ENCODE results near the gene SLAMF7.
A peak's percentile ranks its signal among the peaks of the same experiment; 100 is the strongest.
"Not testable (repeated sequence)": the region's sequence is repeated elsewhere in the genome, so short reads cannot be mapped to it uniquely, and the experiment has no call there.

SLAMF7 gene

DNA sequence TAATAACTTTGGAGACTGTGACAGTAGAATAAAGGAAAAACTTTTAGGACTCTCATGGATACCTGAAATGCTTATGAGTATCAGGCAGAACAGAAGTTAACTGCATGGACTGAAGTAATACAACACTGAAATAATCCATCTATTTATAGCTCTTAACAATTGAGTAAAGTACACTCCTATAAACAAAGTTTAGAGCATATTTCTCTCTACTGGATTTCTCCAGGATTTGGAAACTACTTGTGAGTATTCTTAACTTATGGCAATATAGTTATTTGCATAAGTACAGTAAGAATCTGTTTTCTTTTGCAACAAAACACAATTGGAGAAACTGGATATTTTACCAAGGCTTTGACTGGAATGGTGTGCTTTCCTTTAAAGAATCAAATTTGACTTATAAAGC, 17.6 kb upstream of the SLAMF7 start:
- DNase-seq = no peak

DNA sequence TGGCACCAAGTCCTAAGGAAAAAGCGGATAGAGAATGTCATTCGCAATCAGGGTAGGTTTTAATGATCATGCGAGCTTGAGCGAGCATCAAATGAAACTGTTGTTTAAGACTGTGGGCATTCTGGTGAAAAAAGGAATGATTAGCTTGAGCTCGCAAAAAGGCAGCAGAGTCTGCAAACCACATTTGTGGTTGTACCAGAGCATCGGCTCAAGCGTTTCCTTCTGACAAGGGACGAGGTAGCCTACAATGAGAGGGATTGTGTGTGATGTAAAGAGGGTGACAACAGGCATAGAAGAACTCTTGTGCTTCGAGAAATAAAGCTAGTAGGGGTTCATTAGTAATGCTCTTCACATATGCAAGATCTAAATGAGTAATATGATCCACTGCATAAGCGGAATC, 16.3 kb upstream of the SLAMF7 start:
- no peak for DNase-seq

DNA sequence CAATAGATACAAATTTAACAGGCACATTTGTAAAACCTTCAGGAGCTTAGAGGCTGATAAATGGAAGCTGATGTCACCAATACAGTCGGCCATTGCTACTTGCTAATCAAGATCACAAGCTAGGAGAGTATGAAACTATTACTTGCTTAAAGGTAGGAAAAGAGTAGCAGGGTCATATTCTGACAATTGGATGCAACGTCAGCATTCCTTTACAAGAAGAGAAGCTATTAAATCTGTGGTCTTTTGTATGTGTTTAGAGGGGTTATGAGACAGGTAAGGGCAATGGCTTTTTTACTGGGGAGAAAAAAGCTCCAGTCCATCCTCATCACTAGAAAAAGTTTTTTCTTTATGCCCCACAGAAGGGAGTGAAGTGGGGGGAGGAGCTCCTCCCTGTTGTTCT, 15.7 kb upstream of the SLAMF7 start:
- DNase-seq = no peak

DNA sequence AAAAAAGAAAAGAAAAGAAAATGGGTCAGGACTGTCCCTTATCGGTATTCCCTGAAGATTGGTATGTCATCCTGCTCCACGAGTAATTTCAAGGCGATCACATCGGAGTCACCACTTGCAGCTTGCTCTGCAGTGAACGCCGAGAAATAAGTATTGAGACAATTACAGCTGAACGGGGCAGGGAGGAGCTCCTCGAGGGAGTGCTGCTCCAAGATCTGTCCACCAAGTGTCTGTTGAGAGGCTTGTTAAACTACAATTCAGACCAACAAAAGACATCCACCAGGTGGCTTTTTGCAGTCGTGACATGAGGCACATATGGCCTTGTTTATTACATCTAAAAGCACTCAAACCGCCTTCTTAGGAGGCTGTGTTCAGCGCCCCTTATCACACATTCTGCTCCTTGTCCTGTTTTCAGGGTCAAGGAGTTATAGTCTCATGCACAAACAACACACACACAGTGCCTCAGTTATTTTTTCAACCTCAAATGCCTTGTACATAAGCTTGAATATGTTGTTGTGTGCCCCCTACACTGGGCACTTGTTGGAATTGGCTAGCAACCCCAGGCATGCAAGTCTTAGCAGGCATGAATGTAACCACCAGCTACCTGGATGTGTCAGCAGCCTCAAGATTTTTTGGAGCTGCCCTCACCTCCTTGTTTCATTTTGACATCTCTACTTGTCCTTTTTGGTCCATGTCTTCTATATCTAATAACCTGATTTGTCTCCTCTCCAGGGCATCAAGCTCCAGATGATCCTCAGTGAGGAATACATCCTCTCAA, 14.4 kb upstream of the SLAMF7 start:
- DNase-seq = no peak

DNA sequence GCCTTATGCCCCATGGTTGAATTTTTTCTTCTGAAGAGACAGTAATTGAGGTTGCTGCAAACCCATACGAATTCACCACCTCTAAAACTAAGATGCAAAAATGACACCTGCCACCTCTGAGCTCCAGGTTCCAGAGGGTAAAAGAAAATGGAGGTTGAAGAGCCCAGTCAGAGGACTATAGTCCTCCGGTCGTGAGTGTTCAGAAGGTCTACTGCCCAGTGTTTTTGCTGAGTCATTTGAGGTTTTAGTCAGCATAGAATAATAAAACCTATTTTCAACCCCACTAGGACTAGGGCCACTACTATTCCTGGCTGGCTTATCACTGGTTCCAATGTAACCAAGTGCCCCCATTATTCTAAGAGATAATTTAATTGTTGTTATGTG, 12.9 kb upstream of the SLAMF7 start:
- no peak for DNase-seq

DNA sequence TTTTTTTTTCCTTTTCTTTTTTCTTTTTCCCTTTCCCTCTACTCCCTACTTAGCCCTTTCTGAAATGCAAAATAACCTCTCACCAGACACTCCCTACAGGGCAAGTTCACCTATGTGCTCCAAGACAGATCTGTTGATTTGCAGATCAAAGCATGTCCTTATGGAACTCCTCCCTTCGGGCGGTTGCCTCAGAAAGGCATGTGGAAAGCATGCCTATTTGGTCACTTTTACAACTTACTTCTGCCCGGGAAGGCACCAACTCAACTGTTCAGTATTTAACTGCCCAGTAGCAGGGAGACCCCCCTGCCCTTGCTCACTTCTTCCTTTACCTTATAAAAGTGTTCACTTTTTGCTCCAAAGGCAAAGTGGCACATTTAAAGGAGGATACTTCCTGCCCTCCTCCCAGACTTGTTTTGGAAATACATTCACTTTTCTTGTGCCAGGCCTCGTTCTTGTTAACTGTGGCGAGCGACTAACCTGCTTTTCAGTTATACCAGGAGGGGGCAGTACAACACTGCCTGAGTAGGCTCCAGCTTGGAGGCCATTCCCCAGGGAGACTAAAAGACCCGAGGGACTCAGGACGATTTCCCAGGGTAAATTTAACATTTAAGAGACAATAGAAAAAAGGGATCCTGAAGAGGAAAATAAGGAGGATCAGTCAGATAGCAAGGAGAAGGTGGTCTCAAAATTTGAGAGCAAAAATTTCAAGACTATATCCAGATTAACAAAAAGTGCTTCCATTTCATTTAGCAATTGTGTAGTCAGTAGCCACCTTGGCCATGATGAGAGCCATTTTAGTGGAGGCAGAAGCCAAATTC, 12.3 kb upstream of the SLAMF7 start:
- DNase-seq = peak; percentile 82

DNA sequence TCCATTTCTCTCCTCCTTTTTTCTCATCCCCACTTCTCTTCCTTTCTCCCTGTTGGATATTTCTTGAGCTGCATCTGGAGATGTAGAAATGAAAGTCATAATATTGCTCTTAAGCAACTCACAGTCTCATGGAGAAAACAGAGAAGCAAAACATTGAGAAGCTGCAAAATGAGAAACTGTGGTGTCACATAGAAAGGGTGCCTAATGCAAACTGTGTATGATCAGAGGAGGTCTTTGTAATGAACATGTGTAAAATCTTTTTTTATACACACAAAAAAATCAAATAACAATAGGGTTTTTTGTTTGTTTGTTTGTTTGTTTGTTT, 11.8 kb upstream of the SLAMF7 start:
- DNase-seq = no peak

DNA sequence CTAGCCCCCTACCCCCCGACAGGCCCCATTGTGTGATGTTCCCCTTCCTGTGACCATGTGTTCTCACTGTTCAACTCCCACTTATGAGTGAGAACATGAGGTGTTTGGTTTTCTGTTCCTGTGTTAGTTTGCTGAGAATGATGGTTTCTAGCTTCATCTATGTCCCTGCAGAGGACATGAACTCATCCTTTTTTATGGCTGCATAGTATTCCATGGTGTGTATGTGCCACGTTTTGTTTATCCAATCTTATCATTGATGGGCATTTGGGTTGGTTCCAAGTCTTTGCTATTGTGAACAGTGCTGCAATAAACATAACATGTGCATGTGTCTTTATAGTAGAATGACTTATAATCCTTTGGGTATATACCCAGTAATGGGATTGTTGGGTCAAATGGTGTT, 7.5 kb upstream of the SLAMF7 start:
- not testable (repeated sequence) for DNase-seq

DNA sequence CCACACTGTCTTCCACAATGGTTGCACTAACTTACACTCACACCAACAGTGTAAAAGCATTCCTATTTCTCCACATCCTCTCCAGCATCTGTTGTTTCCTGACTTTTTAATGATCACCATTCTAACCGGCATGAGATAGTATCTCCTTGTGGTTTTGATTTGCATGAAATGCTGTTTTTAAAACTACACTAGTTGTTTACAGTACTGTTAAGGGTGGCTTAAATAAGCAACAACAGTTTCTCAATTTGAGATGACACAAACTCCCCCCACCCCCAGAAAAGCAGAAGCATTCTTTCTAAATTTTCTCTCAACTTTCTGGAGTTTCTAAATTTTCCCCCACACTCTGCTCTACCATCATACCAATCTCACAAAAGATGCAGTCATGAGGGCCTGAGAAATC, 7.1 kb upstream of the SLAMF7 start:
- DNase-seq = no peak

DNA sequence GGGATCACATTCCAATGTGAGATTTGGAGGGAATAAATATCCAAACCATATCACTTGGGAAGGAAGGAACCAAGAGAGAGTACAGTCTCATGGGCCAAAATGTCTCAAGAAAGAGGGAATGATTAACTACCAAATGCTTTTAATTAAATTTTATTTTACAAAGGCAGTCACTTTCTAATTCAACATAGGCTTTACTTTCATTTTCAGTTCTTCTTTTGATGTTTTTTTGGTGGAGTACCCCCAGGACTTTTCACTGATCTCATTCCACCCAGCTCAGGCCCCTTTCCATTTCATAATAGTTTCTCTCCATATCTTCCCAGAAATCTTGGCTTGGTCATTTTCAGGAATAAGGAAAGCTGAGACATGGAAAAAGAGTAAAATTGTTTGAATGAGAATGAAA, 5.1 kb upstream of the SLAMF7 start:
- DNase-seq = no peak

DNA sequence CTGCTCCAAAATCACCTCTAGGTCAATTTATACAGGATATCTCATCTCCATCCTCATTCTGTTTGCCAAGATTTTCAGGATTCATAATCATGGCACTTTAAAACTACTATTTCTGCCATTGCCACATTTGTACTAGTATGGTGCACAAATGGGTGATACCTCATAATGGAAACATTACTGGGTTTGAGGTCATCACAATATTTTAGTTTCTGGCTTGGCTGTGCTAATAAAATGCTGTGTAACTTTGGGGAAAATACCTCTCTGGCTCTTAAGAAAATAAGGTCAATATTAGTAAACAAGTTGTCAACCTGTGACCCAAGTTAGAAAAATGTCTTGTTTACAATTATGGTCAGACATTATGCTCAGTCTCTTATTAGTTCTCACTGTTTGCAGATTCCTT, 4.7 kb upstream of the SLAMF7 start:
- no peak for DNase-seq

DNA sequence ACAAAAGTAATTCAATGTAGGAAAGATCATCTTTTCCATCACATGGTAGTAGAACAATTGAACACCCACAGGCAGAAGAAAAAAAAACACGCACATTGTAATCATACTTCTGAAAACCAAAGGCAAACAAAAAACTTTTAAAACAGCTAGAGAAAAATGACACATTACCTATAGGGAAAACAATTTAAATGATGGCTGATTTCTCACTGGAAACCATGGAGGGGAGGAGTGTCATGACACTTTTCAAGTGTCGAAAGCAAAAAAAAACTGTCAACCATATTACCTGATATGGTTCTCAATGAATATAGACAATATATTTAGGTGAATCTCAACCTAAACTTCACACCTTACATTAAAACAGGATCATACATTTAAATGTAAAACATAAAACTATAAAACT, 776 bp upstream of the SLAMF7 start:
- DNase-seq = no peak

DNA sequence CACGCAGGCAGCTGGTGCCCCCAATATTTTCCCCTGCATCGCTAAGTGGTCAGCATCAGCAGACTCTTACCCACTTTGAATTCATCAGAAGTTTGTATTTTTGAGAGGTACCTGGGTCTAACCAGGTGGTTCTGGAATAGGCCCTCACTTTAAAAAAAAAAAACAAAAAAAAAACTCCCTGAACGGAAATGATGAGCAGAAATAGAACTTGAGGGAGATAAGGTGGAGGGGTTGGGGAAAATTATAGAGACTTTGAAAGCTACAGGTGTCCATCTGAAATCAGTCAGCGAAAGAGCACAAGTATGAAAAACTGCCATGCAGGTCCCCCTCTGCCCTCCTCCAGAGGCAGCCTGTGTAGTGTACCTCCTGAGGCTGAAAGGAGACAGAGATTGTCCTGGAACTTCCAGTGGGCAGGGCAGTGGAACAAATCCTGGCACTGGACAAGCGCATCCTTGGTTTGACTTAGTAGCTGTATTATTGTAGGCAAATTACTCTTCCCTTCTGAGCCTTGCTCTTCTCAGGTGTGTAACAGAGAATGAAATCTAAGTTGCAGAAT, 1.2 kb downstream of the SLAMF7 start:
- no peak for DNase-seq

DNA sequence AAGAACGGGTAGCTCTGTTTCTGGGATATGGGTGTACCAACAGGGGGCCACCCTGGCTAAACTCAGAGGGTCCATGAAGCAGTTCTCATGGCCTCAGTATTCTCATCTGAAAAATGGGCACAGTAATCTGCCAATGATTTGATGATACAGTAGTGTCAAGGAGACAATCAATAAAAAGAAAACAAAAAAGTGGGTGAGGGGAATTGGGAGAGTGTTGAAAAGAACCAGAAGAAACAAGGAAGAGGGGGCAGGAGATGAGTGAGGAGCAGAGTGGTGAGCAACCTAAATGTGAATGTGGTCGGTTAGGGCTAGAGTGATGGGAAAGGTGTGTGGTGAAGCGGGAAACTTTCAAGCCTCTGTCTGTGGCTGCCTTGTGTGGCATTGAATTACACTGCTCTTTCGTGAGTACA, 2.0 kb downstream of the SLAMF7 start:
- DNase-seq = no peak

DNA sequence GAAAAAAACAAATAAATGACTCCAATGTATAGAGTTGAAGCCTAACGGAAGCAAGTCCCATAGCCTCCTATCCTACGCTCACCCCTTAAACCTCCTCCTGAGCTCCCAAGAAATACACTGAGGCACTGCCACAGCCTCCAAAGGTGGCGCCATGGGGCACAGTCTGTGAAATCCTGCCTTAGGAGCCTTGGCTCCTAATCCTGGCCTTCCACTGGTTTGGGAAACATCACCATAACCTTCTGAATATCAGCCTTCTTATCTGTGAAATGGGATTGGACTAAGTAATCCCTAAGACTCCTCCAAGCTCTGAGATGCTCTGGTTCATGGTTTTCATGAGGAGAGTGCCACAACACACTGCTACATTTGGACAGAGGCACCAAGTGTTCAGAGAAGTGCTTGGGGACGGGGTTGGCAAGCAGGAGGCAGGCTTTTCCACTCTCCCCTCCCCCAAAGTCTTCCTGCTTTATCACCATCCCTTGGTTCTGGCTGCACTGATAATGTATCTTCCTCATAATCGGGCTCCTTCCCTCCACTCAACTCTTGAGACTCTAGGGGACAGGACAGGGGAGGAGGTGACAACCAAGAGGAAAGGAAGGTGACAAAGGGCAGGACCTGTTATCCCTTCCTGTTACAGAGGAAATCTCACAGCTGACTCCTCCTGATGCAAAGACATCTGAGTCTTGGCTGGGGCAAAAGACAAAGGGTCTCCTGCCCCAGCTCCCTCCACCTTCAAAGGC, 2.7 kb downstream of the SLAMF7 start:
- DNase-seq = no peak

DNA sequence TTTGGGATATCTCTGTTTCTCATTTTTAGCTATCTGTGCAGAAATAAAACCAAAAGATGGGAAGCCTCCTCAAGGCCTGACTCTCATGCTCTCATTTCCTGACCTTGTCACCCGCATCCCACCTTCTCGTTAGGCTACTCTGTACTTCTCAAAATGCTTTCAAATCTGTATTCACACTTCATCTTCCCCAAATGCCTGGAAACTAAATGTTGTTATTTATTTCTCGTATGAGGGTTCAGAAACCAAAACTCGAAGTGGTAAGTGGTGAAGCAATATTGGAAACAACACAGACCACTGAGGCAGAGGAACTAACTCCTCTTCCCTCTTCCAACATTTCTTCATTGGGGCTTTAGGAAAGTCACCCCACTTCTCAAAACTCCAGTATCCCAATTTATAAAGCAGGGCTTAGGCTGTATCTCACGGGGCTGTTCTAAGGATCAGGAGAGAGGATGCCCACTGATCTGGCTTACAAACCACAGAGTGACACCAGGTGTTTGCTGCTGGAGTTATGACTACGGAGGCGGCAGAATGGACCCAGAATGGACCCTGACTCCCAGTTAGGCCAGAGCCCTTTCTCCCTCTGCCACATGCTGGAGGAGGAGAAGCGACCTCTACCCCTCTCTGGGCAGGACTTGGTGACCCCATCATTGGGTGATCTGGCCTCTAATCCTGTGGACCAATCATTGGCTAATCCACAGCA, 3.5 kb downstream of the SLAMF7 start:
- no peak for DNase-seq

DNA sequence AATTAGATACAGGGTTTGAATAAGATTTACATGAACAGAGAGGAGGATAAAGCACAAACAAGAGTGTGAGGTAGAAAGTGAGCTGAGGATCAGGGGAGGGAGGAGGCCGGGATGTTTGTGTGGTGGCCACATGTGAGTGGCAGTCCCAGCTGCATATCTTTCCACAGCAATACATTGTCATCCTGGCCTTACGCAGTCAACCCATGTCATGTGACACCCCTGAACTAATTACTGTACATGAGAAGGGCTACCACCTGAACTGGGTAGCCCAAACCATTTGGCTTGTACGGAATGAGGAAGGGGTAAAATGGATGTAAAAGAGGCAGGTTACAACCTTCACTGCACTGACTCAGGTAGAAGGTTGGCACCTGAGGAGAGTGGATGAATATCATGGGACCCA, 4.2 kb downstream of the SLAMF7 start:
- no peak for DNase-seq

DNA sequence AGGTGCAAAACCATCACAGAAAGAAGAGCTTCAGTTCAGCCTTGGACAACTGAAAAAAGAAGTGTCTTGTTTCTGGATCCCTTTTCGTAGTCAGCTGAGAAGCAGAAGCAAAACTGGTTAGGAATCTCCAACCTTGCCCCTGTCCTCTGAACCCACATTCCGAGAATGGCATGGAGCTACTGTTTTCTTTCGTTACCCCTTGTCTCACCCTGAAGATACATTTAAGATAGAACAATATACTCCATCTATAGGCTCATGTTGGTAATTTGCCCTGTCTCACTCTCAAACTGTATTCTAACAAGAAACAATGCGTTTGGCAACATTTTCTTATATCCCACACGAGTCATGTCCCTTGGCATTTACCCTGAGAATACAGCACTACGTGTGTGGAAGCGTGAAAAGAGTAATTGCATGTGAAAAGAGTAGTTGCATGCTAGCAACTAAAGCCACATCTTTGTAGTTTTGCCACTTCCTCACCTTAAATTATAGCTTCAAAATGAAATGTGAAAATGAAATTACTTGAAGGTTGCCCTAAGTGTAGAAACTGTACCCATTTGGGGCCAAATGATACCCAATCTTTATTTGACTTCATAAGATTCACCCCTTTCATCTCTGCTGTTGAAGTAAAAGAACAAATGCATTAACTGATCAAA, 5.3 kb downstream of the SLAMF7 start:
- DNase-seq = no peak

DNA sequence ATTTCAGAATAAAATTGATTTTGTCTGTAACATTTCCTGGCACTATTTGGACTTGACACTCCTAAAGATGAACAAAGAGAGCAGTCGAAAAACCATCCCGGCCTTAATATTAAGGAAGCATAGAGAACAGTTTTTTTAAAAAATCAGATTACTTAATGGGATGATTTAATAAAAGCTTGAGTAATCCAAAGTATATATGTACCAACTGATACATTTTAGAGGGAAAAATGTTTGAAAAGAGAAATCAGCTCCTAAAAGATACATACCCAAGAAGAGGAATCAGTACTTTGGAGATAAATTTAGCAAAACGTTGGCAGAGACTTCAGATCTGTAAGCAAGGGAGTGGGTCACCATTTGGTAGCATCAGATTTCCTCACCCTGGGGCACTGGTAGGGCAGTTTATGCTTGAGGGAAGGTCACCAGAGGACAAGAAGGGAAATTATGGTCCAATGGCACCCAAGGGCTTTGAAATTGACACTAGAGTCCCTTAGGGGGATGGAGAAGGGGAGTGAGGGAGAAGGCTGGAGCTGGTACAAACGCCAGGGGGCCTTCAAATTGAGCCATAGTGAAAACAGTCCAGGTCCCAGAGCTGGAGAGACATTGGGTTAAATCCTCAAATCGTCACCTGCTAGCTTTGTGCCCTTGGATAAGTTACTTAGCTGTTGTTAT, 5.9 kb downstream of the SLAMF7 start:
- DNase-seq = no peak

DNA sequence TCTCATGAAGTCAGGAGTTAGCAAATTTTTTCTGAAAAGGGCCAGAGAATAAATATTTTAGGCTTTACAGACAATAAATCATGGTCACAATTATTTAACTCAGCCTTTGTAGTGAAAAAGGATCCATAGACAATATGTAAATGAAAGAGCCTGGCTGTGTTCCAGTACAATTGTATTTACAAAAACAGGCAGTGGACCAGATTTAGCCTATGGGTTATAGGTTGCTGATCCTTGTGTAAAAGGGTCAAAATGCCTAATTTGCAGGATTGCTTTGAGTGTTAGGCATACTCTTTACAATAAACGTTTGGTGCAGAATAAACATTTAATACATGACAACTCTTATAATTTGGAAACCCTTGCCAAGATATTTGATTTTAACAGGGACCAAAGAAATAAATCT, 6.5 kb downstream of the SLAMF7 start:
- no peak for DNase-seq

DNA sequence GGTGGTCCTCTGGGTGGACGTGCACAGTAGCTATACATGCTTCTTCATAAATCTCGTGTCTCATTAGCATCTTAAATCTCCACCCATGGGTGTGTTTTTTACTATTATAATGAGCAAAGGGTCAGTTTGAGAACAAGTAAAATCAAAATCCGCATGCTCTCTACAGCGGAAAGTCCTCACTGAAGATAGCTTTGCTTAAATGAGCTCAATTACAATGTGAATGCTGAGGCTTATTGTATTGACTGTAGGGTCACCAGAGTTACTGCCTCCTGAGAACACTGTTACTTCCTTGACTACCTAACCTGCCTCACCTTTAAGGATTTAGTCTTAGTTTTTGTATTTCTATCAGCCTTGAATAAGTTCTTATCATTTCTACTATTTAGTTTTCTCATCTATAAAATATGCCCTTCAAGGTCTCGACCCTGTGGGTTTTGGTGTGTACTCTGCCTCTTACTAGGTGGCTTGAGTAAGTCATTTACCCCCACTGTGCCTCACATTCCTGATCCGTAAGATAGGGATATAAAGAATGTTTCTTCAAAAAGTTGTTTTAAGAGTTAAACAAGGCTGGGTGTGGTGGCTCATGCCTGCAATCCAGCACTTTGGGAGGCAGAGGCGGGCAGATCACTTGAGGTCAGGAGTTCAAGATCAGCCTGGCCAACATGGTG, 7.9 kb downstream of the SLAMF7 start:
- no peak for DNase-seq

Measured in activated effector memory CD4-positive, alpha-beta T cell treated with anti-CD3 and anti-CD28 coated beads, Interleukin-2, amount 50 U/mL, for 16 hours (primary cell).